ENCODE data around the gene TNP2.

The TNP2 gene

GRCh38 chr16:11258553-11259492 is 10.3 kb downstream of the TNP2 start:
- peaks cover 4% of the 10 kb centered on the region for H3K4me1 ChIP-seq (ENCODE audit: control insufficient read depth, insufficient read depth, low read length)

DNA sequence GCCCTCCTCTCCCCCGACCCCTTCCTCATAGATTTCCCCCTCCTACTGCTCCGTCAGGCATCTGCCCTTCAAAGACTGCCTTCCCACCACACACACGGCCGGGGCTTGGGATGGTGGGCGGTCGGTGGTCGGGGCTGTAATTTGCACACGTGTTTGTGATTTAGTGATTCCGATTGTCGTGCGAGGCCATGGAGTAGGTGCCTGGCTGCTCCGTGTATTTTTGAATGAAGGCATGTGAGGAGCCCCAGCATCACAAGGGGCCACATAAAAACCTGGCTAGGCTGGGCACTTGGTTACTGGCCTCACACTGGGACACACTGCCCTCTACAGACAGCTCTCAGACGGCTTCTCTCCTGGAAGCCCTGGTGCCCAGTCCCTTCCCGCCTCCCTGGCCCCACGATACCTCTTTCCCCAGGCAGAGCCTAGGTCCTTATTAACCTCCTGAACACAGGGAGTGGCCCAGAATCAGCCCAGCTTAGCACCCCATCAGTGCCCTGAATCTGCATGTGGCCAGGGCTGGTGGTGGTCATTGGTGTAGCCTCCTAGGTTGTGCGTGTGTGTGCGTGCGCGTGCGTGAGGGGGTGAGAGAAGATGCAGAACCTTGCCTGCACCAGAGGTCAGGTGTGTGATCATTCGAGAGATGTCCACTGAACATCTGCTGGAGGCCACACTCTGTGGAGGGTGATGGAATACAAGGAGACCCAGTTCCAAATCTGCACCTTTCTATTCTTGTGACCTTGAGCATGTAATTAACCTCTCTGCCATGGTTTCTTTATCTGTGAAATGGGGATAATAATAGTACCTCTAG is 11.8 kb downstream of the TNP2 start:
- H3K4me1 ChIP-seq (ENCODE audit: control insufficient read depth, insufficient read depth, low read length) = peaks cover 8% of the 10 kb centered on the region
- no peak overlapping the region for H3K9ac ChIP-seq (ENCODE audit: low read depth, low read length)
- H3K9me3 ChIP-seq (ENCODE audit: control insufficient read depth, insufficient read depth, low read length) = no peaks in the 10 kb centered on the region
- peaks cover 16% of the 10 kb centered on the region for H3K36me3 ChIP-seq (ENCODE audit: control insufficient read depth, insufficient read depth, low read length)
- H3K4me3 ChIP-seq (ENCODE audit: low read depth, low read length) = peak overlapping the region; percentile 72
- peaks cover 2% of the 10 kb centered on the region for H3K27me3 ChIP-seq (ENCODE audit: control insufficient read depth, insufficient read depth, low read length)

More at GRCh38 chr16:11258553-11259492, 10.3 kb downstream of the TNP2 start:
- Histone ChIP-seq H3K27me3 (ENCODE audit: control insufficient read depth, insufficient read depth, low read length) (peaks cover 2% of the 10 kb centered on the region), H3K9ac (ENCODE audit: low read depth, low read length) (no peak overlapping the region), H3K4me3 (ENCODE audit: low read depth, low read length) (no peak overlapping the region), H3K9me3 (ENCODE audit: control insufficient read depth, insufficient read depth, low read length) (no peaks in the 10 kb centered on the region), H3K36me3 (ENCODE audit: control insufficient read depth, insufficient read depth, low read length) (peaks cover 9% of the 10 kb centered on the region)

DNA sequence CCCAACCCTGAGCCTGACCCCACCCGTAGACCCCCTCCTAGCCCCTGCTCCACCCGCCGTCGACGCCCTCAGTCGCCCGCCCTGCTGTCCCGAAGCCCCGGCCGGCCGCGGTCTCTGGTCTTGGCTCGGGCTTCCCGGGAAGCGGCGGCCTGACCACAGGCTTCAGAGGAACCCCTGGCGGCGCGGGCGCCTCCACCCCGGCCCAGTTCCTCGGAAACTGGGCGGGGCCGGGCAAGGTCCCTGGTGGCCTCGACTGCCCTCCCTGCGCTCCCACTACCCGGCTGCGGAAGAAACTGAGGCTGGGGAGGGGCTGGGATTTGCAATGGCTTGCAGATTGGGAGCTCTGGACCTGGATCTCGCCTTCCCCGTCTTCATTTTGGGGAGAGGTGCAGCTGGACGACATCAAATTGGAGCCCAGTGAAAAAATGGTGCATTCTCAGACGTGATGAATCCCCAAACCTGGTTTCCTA is 12.4 kb downstream of the TNP2 start:
- peaks cover 8% of the 10 kb centered on the region for H3K4me1 ChIP-seq (ENCODE audit: control insufficient read depth, insufficient read depth, low read length)
- no peaks in the 10 kb centered on the region for H3K9me3 ChIP-seq (ENCODE audit: control insufficient read depth, insufficient read depth, low read length)
- H3K9ac ChIP-seq (ENCODE audit: low read depth, low read length) = peak overlapping the region; percentile 60
- H3K4me3 ChIP-seq (ENCODE audit: low read depth, low read length) = peak overlapping the region; percentile 72
- peaks cover 2% of the 10 kb centered on the region for H3K27me3 ChIP-seq (ENCODE audit: control insufficient read depth, insufficient read depth, low read length)
- H3K36me3 ChIP-seq (ENCODE audit: control insufficient read depth, insufficient read depth, low read length) = peaks cover 16% of the 10 kb centered on the region

GRCh38 chr16:11255737-11256660 is 13.1 kb downstream of the TNP2 start, which contains the start of gene SOCS1:
Gene SOCS1 (minus strand): TSS chr16:11256204. CDS start chr16:11255478, 726 bp downstream.
- peak within 1 kb of the TSS; percentile 75 for H3K4me3 ChIP-seq (ENCODE audit: low read depth, low read length)
- peaks cover 2% of the 10 kb centered on the region for H3K27me3 ChIP-seq (ENCODE audit: control insufficient read depth, insufficient read depth, low read length)
- H3K4me1 ChIP-seq (ENCODE audit: control insufficient read depth, insufficient read depth, low read length) = peaks cover 8% of the 10 kb centered on the region
- peak within 1 kb of the TSS; percentile 81 for H3K9ac ChIP-seq (ENCODE audit: low read depth, low read length)
- peaks cover 16% of the 10 kb centered on the region for H3K36me3 ChIP-seq (ENCODE audit: control insufficient read depth, insufficient read depth, low read length)
- H3K9me3 ChIP-seq (ENCODE audit: control insufficient read depth, insufficient read depth, low read length) = no peaks in the 10 kb centered on the region

- Histone ChIP-seq H3K36me3 (ENCODE audit: control insufficient read depth, insufficient read depth, low read length) (peaks cover 16% of the 10 kb centered on the region), H3K9ac (ENCODE audit: low read depth, low read length) (peak overlapping the region; percentile 81), H3K4me3 (ENCODE audit: low read depth, low read length) (peak overlapping the region; percentile 75), H3K27me3 (ENCODE audit: control insufficient read depth, insufficient read depth, low read length) (peaks cover 2% of the 10 kb centered on the region), H3K9me3 (ENCODE audit: control insufficient read depth, insufficient read depth, low read length) (no peaks in the 10 kb centered on the region), H3K4me1 (ENCODE audit: control insufficient read depth, insufficient read depth, low read length) (peaks cover 8% of the 10 kb centered on the region)
These were observed 14.0 kb downstream of the TNP2 start for GRCh38 chr16:11254913-11255736.

DNA sequence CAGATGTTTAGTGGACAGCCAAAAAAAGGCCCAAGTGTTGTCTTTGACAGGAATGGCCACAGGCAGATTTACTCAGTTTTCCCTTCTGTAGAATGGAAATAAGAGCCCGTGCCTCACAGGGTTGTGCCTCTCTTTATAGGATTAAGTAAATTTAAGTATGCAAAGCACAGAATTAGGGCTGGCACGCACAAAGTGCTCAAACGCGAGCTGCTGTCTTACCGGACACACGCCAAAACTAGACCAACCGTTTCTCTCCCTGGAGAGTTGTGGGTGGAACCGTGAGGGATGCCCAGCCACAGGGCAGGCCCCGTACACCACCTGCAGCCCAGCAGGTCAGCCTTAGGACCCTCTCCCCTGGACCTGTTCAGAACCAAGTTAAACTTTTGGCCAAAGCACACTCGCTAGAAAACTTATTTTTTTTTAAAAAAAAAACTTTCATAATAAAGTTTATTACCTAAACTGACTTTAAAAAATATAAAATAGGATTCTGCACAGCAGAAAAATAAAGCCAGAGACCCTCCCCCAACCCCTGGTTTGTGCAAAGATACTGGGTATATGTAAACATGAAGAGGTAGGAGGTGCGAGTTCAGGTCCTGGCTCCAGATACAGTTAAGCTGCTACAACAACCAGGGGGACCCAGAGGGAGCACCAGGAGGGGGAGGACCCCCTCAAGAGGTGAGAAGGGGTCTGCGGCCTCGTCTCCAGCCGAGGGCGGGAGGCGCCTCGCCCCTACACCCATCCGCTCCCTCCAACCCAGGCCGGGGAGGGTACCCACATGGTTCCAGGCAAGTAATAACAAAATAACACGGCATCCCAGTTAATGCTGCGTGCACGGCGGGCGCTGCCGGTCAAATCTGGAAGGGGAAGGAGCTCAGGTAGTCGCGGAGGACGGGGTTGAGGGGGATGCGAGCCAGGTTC is 14.9 kb downstream of the TNP2 start:
- Histone ChIP-seq H3K9ac (ENCODE audit: low read depth, low read length) (peak overlapping the region; percentile 81), H3K4me1 (ENCODE audit: control insufficient read depth, insufficient read depth, low read length) (peaks cover 8% of the 10 kb centered on the region), H3K36me3 (ENCODE audit: control insufficient read depth, insufficient read depth, low read length) (peaks cover 16% of the 10 kb centered on the region), H3K27me3 (ENCODE audit: control insufficient read depth, insufficient read depth, low read length) (peaks cover 2% of the 10 kb centered on the region), H3K9me3 (ENCODE audit: control insufficient read depth, insufficient read depth, low read length) (no peaks in the 10 kb centered on the region), H3K4me3 (ENCODE audit: low read depth, low read length) (peak overlapping the region; percentile 75)

DNA sequence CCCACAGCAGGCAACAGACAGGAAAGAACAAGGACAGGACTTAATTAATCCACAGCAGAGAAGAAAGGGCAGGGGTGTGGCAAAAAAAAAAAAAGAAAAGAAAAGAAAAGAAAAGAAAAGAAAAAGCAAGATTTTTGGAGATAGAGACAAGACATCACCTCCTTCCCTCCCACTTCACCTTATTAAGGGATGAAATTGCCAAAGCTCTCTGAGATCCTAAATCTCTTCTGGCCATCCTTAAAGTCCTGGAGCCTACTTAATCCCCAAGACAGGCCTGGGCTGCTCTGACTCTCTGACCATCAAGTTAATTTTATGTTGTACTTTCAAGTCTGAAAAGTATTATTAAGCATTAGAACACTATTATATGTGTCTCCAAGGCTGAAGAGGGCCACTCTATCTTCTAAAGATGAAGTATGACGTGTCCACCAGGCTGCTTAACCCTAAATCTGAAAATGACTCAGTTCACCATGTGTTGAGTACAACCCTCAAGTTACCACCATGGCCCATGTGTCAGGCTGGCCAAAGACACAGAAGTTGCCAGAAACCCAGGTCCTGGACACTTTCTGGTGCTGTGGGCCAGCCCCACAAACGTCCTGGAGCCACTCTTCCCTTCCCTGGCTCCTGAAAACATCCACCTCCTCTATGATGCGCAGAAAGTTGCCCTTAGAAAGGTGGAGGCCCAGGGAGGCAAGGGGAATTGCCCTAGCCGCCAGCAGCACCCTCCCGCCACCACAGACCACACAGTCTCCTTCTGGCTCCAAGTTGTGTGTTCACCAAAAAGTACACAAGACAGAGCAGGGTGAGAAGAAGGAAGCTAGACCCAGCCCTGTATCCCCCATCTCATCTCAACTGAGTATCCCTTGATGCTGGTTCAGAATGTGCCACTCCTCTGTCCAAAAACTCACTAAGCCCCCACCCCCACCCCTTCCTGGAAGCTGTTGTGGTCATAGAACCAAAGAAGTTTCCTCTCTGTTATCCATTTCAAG is 15.8 kb downstream of the TNP2 start:
- Histone ChIP-seq H3K9me3 (ENCODE audit: control insufficient read depth, insufficient read depth, low read length) (no peaks in the 10 kb centered on the region), H3K4me3 (ENCODE audit: low read depth, low read length) (peak overlapping the region; percentile 75), H3K4me1 (ENCODE audit: control insufficient read depth, insufficient read depth, low read length) (peaks cover 8% of the 10 kb centered on the region), H3K27me3 (ENCODE audit: control insufficient read depth, insufficient read depth, low read length) (peaks cover 2% of the 10 kb centered on the region), H3K9ac (ENCODE audit: low read depth, low read length) (no peak overlapping the region), H3K36me3 (ENCODE audit: control insufficient read depth, insufficient read depth, low read length) (peaks cover 16% of the 10 kb centered on the region)

DNA sequence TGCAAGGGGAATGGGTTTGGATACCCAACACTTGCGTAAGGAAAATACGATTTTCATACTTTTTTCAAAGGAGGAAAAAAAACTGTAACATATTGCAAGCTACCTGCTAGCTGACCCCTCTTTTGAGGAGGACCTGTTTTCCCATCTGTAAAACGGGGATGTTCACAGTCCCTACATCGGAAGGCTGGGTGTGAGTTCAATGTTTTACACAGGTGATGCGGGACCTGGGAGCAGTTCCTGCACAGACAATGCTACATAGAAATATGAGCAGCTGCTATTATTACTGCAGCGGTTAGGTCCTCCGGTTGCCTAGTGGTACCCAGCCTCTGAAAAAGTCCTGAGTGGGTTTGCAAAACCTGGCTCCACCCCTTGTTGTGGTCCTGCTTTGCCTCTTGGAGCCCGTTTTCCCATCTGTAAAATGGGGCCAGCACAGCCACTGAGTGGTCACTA is 16.6 kb downstream of the TNP2 start:
- H3K4me3 ChIP-seq (ENCODE audit: low read depth, low read length) = no peak overlapping the region
- no peaks in the 10 kb centered on the region for H3K27me3 ChIP-seq (ENCODE audit: control insufficient read depth, insufficient read depth, low read length)
- H3K9ac ChIP-seq (ENCODE audit: low read depth, low read length) = no peak overlapping the region
- H3K9me3 ChIP-seq (ENCODE audit: control insufficient read depth, insufficient read depth, low read length) = no peaks in the 10 kb centered on the region
- peaks cover 16% of the 10 kb centered on the region for H3K36me3 ChIP-seq (ENCODE audit: control insufficient read depth, insufficient read depth, low read length)
- peaks cover 6% of the 10 kb centered on the region for H3K4me1 ChIP-seq (ENCODE audit: control insufficient read depth, insufficient read depth, low read length)

Data from iPS-15b (cell line).